ENCODE data around the gene MICAL3.
"Not testable (repeated sequence)": the region's sequence is repeated elsewhere in the genome, so short reads cannot be mapped to it uniquely, and the experiment has no call there.

MICAL3 gene

GRCh38 chr22:18058371-18059093 is 34.2 kb upstream of the MICAL3 start:
- DNase-seq = no peak

GRCh38 chr22:18057568-18058209 is 33.3 kb upstream of the MICAL3 start:
- no peak for DNase-seq

- DNase-seq = no peak
Measured at GRCh38 chr22:18056807-18057474, 32.6 kb upstream of the MICAL3 start.

- no peak for DNase-seq
Measured at GRCh38 chr22:18056161-18056666, 31.9 kb upstream of the MICAL3 start.

GRCh38 chr22:18055619-18056160 is 31.3 kb upstream of the MICAL3 start:
- no peak for DNase-seq

GRCh38 chr22:18053216-18053946 is 29.0 kb upstream of the MICAL3 start:
- DNase-seq = not testable (repeated sequence)

GRCh38 chr22:18051113-18051512 is 26.8 kb upstream of the MICAL3 start:
- not testable (repeated sequence) for DNase-seq

- no peak for DNase-seq
Measured at GRCh38 chr22:18050065-18050464, 25.7 kb upstream of the MICAL3 start.

- DNase-seq = no peak
Measured at GRCh38 chr22:18048441-18048898, 24.1 kb upstream of the MICAL3 start.

- DNase-seq = no peak
Measured at GRCh38 chr22:18048041-18048440, 23.7 kb upstream of the MICAL3 start.

- no peak for DNase-seq
Measured at GRCh38 chr22:18045794-18046193, 21.4 kb upstream of the MICAL3 start.

GRCh38 chr22:18044548-18045271 is 20.3 kb upstream of the MICAL3 start:
- DNase-seq = no peak

- DNase-seq = no peak
Measured at GRCh38 chr22:18042685-18043084, 18.3 kb upstream of the MICAL3 start.

- DNase-seq = not testable (repeated sequence)
Measured at GRCh38 chr22:18040898-18041297, 16.5 kb upstream of the MICAL3 start.

- no peak for DNase-seq
Measured at GRCh38 chr22:18035751-18036150, 11.4 kb upstream of the MICAL3 start.

GRCh38 chr22:18034076-18034475 is 9.7 kb upstream of the MICAL3 start:
- no peak for DNase-seq

GRCh38 chr22:18033204-18033998 is 9.0 kb upstream of the MICAL3 start:
- no peak for DNase-seq

GRCh38 chr22:18032455-18033101 is 8.2 kb upstream of the MICAL3 start:
- no peak for DNase-seq

- no peak for DNase-seq
Measured at GRCh38 chr22:18031695-18032454, 7.5 kb upstream of the MICAL3 start.
